GM18519 (cell line): Measurements from ENCODE around the gene GPS1.

Experiments
- ATAC-seq: cut with Tn5 transposase; IDR thresholded peaks from one replicate; pipeline ENCODE4 v1.9.1; 2021; ENCODE audit warnings: mild to moderate bottlenecking, moderate library complexity; ENCODE audit not compliant: unreplicated experiment, low FRiP score

Gene GPS1

DNA sequence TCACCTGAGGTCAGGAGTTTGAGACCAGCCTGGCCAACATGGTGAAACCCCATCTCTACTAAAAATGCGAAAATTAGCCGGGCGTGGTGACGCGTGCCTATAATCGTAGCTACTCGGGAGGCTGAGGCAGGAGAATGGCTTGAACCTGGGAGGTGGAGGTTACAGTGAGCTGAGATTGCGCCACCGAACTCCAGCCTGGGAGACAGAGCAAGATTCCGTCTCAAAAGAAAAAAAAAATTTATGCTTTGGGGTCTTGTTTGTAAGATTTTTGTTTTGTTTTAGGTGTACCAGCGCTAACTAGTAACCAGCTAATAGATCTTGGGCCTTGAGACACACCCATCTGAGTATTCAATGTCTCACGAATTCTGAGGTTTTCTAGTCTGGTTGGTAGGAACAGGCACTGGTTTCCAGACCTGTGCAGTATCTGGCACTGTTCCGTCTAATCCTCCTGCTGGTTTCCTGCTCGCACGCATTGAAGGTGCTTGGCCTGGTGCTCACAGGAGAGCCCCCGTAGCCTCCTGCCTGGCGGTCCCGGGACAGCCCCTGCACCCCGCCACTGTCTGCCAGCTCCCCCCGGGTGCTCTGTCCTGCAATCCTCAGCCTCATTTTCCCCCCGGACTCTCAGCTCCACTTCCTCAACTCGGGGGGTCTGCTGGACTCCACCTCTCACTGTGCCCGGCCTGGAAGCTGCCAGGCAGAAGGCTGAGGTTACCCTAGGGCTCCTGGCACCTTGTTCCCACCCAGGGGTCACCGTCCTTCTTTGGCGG is 24.5 kb downstream of the GPS1 start:
- ATAC-seq, result no peak

DNA sequence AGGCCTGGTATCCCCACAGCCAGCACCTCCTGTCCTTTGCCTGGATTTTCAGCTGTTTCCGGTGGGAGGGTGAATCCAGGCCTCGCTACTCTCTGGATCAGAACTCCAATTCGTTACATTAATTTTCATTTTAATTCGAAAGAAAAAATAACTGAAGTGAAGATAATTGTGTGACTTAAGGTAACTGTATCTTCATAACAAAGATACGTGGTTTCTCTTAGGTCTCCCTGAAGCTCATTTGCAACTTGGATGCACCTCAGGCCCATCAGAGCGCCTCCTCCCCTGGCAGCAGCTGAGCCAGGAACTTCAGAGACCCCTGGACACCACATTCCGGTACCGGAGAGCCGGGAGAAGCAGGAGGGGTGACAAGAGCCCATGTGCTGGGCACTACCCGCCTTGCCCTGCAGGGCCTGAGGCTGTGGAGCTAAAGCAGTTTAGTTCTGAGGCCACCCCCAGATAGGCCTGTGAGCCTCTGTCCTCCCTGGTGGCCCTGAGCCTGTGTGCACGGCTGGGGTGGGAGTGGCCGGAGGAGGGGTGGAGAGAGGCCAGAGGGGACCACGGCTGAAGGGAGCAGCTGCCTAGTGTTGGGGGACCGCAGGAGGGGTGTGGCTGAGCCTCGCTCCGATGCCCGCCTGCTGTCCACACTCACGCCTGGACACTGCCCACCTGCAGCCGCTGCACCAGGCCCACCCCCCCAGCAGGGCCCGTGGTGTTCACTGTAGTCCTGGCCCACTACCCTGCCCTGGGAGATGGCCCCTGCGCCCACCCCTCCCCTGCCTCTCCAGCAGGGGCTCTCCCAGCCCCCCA is 25.3 kb downstream of the GPS1 start:
- ATAC-seq, result no peak

DNA sequence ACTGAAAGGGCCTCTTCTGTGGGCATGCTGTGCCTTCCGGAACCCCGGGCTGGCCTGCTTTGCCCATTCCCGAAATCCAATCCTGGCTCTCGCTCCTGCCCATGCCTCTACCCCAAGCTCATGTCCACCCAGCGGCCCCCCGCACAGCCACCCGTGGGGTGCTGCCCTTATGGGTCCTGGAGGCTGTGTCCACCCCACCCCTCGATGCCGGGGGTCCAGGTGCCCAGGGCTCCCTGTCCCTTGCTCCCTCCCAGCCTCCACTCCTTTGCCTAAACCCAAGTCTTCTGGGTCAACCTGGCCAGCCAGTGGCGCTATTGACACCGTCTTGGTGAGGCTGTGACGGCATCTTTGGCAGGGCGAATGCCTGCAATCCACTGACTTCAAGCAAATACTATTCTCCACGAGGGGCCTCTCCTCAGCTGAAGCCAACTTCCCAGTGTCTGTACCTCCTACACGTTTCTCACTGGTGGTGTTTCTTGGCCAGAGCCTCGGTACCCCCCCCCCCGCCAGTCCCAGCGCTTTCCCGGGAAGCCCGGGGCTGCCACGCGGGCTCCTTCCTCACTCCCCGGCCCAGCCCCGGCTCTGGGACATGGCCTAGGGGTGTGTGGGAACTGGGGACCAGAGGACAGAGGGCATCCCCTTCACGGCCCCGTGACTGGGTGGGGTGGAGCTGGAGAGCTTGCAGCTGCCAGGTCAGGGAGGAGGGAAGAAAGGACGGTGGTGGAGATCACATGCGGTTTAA is 26.1 kb downstream of the GPS1 start:
- ATAC-seq, result no peak

DNA sequence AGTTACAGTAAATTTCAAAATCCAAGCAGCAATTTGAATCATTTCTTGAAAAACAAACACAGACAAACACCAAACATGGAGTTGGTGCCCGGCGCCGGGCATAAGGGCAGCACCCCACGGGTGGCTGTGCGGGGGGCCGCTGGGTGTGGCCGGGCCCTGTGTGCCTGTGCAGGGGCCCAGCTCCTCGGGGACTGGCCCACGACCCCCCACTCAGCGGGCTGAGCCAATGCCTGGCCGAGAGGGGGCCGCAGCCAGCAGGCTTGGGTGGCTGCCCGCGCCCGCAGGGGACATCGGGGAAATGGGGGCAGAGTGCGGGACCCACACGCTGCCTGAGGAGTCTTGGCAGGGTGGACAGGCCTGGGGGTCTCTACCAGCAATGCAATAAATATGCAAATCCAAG is 26.7 kb downstream of the GPS1 start:
- ATAC-seq, result no peak

DNA sequence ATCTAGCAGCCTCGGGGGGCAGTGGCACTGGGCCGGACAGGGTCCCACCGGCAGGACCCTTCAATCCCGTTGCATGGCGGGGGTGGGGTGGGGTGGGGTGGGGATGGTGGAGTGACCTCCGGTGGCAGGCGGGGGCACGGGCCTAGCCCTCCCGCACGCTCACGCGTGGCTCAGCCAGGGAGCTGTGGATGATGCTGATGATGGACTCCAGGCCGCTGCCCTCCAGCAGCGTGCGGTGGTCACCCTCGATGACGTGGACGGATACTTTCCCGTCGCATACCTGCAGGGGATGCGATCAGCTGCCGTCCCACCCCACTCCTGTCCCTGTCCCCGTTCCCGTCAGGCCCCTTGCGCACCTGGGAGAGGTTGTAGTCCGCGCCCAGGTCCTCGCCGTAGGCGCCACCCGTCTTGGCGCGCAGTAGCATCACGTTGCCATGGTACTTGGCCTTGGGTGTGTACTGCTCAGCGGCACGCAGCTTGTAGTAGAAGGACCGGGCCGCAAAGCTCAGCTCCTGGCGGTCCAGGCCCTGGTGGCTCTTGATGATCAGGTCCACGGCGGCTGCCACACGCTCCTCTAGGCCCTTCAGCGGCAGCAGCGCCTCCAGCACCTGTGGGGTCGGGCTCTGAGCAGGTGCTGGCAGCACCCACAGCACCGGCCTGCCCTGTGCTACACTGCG is 27.4 kb downstream of the GPS1 start:
- no peak for ATAC-seq

DNA sequence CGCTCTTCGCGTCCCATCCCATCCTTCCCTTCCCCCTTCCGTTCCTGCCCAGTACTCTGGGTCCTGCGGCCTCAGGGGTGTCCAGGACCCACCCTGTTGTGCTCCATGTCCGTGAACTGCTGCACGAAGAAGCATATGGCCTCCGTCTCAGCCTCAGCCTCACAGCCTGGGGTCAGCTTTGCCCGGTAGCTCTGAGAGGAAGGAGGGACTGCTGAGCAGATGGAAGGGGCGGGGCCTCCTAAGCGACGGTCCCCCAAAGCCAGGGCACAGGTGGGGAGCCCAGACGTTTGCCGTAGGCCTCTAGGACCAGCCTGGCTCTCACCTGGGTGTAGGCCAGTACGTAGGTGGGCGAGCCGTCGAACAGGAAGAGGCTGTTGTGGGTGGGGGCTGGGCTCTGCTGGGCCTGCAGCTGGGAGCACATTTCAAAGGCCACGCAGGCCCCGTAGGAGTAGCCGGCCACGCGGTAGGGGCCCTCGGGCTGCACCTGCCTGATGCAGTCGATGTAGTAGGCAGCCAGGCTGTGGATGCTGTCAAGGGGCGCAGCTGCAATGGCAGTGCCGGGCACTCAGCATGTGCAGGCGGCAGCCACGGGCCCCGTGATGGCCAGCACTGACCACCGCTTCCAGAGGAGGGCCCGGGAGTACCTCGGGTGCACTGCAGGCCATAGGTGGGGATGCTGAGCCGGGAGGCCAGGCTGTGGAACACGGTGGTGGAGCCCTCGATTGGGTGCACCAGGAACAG is 28.5 kb downstream of the GPS1 start:
- no peak for ATAC-seq

DNA sequence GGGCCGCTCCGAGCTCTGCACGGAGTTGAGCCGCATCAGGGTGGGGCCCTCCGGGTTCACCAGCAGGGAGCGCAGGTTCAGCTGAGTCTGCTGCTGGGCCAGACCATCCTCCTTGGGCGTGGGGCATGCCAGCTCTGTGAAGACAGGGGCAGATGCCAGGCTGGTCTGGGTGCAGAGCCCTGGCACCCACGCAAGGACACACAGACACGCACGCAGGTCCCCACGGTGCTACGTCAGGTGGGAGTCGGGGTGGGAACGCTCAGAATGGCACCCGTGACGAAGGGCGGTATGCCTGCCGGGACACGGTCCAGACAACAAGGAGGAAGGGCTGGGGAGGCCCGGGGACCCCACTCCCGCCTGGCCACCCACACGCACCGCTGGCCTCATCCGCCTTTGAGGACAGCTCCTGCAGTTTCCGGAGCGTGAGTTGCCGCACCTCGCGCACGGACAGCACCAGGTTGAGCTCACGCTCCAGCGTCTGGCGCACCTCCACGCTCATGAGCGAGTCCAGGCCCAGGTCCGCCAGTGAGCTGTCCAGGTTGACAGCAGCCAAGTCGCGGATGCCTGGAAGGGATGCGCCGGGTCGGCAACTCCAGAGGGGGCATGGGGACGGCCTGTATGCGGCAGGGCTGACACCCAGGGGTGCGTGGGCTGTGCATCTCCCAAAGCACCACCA is 29.2 kb downstream of the GPS1 start:
- ATAC-seq, result no peak

DNA sequence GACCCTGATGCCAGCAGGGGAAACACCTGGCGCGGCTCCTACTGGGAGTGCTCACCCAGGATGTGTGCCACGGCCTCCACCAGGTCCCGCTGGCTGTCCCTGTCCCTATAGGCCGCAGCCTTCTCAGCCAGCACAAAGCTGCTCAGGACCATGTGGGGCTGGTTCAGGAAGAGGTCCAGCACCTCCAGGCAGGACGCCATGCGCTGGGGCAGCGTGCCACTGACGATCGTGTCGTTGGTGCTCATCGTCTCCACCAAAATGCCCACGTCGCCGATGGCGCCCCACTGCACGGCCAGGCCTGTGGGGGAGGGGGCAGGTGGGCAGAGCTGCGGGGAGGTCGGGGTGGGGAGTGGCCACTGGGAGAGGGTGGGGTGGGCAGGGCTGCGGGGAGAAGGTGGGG is 29.8 kb downstream of the GPS1 start:
- no peak for ATAC-seq

DNA sequence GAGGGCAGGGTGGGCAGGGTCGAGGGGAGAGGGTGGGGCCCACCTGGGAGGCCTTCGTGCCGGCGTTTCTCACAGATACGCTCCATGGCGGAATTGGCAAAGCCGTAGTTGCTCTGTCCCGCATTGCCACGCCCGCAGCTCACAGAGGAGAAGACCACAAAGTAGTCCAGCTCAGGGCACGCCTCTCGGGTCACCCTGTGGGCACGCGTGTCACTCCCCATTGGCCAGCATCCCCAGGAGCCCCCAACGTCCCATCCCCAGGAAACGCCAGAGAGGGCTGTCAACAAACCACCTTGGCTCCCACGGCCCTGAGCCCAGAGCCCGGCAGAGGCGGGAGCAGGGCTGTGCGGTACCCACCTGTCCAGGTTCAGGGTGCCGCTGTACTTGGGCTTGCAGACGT is 30.3 kb downstream of the GPS1 start:
- ATAC-seq, result no peak

DNA sequence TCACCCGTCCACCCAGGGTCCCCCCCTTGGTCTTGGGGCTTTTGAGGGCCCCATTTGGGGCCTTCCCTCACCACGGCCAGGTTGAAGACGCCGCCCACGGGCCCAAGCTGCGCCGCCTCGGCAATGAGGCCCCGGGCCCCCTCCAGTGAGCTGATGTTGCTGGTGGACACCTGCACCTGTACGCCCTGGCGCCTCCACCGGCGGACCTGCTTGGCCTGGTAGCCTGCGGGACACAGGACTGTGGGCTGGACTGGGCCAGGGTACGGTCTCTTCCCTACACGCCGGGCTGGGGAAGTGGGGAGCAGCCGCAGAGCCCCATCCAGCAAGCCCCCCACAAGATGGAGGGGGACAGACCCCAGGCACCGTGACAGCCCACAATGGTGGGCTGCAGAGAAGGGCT is 30.8 kb downstream of the GPS1 start:
- no peak for ATAC-seq

DNA sequence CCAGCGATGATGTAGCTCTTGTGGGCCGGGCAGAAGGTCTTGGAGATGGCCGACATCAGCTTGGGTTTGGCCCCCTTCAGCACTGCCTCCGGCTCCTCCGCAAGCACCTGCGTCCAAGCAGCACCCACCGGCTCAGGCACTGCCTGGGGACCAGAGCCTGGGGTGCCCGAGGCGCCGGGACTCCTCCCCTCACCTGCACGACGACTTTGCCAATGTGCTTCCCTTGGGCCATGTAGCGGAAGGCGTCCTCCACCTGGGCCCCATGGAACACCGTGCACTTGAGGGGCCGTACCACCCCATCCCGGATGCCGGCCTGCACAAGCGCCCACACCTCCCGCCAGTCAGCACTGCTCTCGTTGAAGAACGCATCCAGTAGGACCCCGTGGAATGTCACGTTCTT is 31.3 kb downstream of the GPS1 start:
- ATAC-seq, result no peak

DNA sequence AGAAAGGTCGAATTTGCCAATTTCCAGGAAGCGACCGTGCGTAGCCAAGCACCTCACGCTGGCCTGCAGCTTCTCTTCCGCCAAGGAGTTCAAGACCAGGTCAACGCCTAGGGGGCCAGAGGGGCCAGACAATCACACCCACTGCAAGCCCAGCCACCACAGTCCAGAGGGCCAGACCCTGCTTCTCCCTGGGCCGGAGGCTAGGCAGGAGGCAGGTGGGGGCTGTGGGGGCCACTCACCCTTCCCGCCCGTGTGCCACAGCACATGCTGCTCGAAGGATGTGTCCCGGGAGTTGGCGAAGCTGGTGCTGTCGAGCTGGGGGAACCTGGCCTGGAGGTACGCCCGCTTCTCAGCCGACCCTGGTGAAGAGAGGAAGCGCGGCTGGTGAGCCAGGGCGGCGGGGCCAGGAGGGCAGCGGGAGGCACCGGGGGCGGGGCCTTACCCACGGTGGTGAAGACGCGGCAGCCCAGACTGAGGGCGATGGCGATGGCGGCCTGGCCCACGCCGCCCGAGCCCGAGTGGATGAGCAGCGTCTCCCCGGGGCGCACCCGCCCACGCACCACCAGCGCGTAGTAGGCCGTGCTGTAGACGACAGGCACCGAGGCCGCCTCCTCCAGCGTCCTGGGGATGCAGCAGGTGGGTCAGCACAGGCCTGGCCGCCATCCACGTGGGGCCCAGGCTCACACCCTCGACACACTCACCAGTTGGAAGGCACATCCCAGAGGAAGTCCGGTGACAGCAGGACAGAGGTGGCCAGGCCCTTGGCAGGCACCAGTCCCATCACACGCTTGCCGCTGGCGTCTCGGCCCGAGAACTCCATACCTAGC is 32.0 kb downstream of the GPS1 start:
- ATAC-seq, result no peak

DNA sequence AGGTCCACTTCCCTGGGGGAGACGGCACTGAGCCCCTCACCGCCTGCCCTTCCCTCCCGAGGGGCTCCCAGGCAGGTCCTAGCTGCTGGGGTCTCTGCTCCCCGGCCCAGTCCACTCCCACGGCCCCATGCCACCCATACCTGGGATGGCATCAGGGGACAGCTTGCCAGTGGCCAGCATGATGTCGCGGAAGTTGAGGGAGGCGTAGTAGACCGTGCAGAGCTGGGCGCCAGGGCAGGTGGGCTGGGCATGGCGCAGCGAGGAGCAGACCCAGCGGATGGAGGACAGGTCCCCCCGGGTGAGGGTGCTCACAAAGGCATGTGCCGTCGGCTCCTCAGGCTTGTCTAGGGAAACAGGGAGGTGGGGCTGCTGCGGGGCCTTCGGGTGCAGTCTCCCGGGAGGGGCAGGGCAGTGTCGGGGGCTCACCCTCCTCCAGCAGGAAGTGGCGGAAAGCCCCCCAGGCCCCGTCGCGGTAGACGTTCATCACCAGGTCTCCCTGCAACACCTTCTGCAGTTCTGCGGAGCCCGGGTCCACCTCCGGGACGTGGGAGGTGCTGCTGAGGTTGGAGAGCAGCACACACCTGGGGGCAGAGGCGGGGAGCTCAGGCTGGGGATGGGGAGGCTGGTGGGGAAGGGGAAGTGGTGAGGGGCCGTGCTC is 32.8 kb downstream of the GPS1 start:
- no peak for ATAC-seq

DNA sequence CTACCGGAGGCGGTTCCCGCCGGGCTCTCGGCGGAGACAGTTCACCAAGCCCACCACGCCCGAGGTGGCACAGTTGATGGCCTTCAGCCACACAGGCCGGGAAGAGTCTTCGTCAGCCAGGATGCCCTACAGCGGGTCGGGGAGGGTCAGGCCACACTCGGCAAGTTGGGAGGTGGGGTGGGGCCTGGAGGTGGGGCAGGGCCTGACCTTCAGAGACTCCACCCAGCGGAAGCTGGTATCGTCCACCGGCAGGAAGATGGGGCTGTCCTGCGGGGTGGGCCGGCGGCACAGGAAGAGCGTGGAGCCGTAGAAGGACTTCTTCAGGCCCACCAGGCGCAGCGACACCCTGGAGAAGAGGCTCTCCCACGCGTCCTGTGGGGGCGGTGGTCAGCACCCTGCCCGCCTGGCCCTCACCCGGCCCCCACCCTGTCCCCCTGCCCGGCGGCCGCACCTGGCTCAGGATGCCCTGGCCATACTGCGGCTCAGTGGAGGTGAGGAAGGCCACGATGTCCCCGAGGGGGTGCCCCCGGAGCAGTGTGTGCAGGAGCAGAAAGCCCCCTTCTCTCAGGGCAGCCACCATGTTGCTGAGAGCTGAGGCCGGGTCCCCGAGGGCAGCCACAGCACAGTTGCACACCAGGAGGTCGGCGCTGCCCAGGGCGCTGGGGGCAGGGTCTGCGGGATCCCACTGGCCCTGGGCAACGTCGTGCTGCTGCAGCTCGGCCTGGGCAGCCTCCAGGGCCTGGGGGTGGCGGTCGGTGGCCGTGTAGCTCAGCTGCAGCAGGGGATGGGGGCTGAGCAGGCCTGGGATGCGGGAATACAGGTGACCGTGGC is 33.5 kb downstream of the GPS1 start:
- no peak for ATAC-seq

DNA sequence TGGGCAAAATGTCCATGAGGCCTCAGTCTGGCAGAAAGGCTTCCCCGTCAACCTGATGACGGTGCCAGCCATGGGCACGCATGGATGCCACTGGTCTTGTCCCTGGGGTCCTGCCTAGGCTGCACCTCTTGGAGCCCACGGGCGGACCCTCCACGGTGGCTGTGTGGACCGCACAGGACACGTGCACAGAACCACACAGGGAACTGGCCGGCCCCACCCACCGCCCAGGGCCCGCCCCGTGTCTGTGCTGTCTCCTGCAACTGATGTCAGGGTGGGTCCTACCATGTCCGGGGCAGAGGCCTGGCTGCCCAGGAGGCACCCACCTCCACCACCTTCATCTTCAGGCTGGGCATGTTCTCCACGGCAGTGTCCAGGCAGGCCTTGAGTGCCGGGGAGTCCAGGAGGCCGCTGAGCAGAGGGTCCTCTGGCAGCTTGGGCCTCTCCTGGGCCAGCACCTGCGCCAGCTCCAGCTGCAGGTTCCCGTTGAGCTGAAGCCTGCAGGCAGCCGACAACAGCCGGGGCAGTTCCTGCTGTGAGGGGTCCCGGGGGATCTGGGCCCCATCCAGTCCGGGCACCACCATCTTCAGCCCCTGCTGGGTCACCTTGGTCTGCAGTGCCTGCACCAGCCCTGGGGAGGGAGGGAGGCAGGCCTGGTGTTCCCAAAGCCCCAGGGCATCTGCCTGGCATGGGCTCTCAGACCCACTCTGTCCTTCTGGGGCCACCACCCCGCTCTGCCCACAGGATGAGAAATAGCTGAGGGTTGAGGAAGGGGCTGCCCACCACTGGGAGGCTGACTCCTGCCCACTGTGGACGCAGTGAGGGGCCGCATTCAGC is 34.5 kb downstream of the GPS1 start:
- ATAC-seq, result no peak
